CD4-positive, alpha-beta memory T cell (primary cell): ENCODE data around the gene UGT1A3. TPM values are rescaled to one million over a fixed set of nuclear protein-coding genes. Genes with fewer than 3 reads are reported as not detected.
A peak's percentile ranks its signal among the peaks of the same experiment; 100 is the strongest.

Source experiments
- CTCF ChIA-PET: fragments of 350-600 bp; sonication (Branson Sonifier 250); formaldehyde crosslinking; loops from one replicate; lab custom pipeline; 2021; ENCODE audit warnings: inconsistent platforms; ENCODE audit not compliant: partially characterized antibody; lab: Charles Lee
- POLR2A ChIA-PET: fragments of 350-600 bp; sonication (Branson Sonifier 250); formaldehyde crosslinking; loops from one replicate; lab custom pipeline; 2021; ENCODE audit not compliant: partially characterized antibody; lab: Charles Lee
- DNase-seq, 5 donors: peaks; one replicate each; pipeline versions ENCODE4 v3.0.0 to v3.0.0-alpha.2; 2020 to 2022; ENCODE audit warnings: mixed read lengths in 1 of 5
- H3K27ac ChIP-seq: one replicate; pipeline ENCODE4 v1.7.0; 2013; ENCODE audit warnings: low read depth, low read length
- H3K27me3 ChIP-seq: 2 replicates; pipeline ENCODE4 v1.7.0; 2013; ENCODE audit warnings: mild to moderate bottlenecking, low read length, moderate library complexity; ENCODE audit not compliant: insufficient read depth
- H3K36me3 ChIP-seq: 2 replicates; pipeline ENCODE4 v1.7.0; 2013; ENCODE audit warnings: mild to moderate bottlenecking, low read length, moderate library complexity; ENCODE audit not compliant: insufficient read depth
- H3K4me1 ChIP-seq: 2 replicates; pipeline ENCODE4 v1.7.0; 2013; ENCODE audit warnings: mild to moderate bottlenecking, low read length, moderate library complexity; ENCODE audit not compliant: insufficient read depth
- H3K4me3 ChIP-seq, 2 donors: one replicate each; pipeline ENCODE4 v1.7.0; 2013; ENCODE audit warnings: low read length in 2 of 2, mild to moderate bottlenecking in 1 of 2
- H3K9me3 ChIP-seq, 2 donors: one replicate each; pipeline ENCODE4 v1.7.0; 2013; ENCODE audit warnings: low read length in 2 of 2, control low read depth in 1 of 2; ENCODE audit not compliant: control insufficient read depth in 1 of 2
- H3K27ac Mint-ChIP-seq, 7 donors: one replicate each; pipeline ENCODE4 v1.8.0; 2020 to 2021; ENCODE audit warnings: mixed read lengths in 7 of 7, mild to moderate bottlenecking in 6 of 7, inconsistent platforms in 3 of 7, moderate library complexity in 3 of 7
- H3K27me3 Mint-ChIP-seq, 2 donors: one replicate each; pipeline ENCODE4 v1.8.0; 2020 to 2021; ENCODE audit warnings: mixed read lengths in 2 of 2
- H3K36me3 Mint-ChIP-seq, 2 donors: one replicate each; pipeline ENCODE4 v1.8.0; 2020 to 2021; ENCODE audit warnings: mixed read lengths in 2 of 2, inconsistent platforms in 1 of 2, mild to moderate bottlenecking in 1 of 2
- H3K4me1 Mint-ChIP-seq, 4 donors: one replicate each; pipeline ENCODE4 v1.8.0; 2020 to 2021; ENCODE audit warnings: mixed read lengths in 4 of 4, mild to moderate bottlenecking in 1 of 4
- H3K4me3 Mint-ChIP-seq, 8 donors: one replicate each; pipeline ENCODE4 v1.8.0; 2020 to 2021; ENCODE audit warnings: mixed read lengths in 8 of 8, mild to moderate bottlenecking in 7 of 8, moderate library complexity in 6 of 8, inconsistent platforms in 3 of 8
- H3K9me3 Mint-ChIP-seq, 8 donors: one replicate each; pipeline ENCODE4 v1.8.0; 2020 to 2021; ENCODE audit warnings: mixed read lengths in 8 of 8, mild to moderate bottlenecking in 5 of 8, inconsistent platforms in 3 of 8, moderate library complexity in 1 of 8
- intact Hi-C: fragments of 100-400 bp; cut with micrococcal nuclease; formaldehyde crosslinking; loops from one replicate; pipeline ENCODE4 v1.15.1; 2023
- polyA plus RNA-seq, 2 donors: library from polyadenylated mRNA; unstranded; fragments of 300-500 nt; fragmentation: Illumina TruSeq; gene quantifications; one replicate each; pipeline ENCODE4 v1.2.3, GENCODE V29; 2021
- total RNA-seq, 2 experiments: library from RNA; stranded (reverse); gene quantifications; one replicate each; pipeline ENCODE4 v1.2.3, GENCODE V29; 2021

The UGT1A3 gene
- total and polyA plus RNA-seq, 4 experiments from 2014 or later, result not detected

DNA sequence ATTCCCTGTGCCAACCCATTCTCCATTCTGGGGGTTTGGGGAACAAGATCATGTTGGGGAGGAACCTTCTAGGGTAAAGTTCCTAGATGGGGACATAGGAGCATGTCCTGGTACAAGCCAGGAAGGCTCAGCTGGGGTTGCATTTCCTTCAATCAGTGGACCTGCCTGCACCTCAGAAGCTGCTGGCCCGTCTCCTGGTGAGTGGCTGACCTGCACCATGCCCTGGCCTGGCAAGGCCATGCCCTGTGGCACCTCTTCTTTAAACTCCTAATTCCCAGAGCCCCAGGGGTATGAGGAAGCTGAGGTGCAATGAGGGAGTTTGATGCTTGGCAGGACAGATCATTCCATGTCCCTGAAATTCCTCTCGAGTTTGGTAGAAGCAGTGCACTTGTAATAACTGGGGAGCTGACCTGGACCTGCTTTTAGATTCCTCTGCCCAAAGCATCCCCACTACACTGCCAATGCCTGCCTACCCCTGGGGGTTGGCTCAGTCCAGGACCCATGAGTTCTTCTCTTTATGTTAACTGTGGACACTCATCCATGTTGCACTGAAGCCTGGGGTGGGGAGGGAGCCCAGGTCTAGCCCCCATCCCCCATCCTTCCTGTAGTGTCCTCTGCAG is 74.6 kb downstream of the UGT1A3 start:
- H3K9me3 Mint-ChIP-seq, result no peaks in the 10 kb centered on the region
- no peak overlapping the region for H3K27ac Mint-ChIP-seq
- Histone ChIP-seq H3K27ac (no peak overlapping the region), H3K9me3 (no peaks in the 10 kb centered on the region), H3K4me1 (no peaks in the 10 kb centered on the region), H3K4me3 (no peak overlapping the region), H3K36me3 (no peaks in the 10 kb centered on the region), H3K27me3 (no peaks in the 10 kb centered on the region)
- intact Hi-C loops, result no loop called here
- no peaks in the 10 kb centered on the region for H3K4me1 Mint-ChIP-seq
- H3K27me3 Mint-ChIP-seq, result peaks cover 8 to 17% of the 10 kb centered on the region in 2 donors
- ChIA-PET POLR2A (no interaction called here), CTCF (no interaction called here)
- H3K36me3 Mint-ChIP-seq, result no peaks in the 10 kb centered on the region
- no peak for DNase-seq
- H3K4me3 Mint-ChIP-seq, result no peak overlapping the region

DNA sequence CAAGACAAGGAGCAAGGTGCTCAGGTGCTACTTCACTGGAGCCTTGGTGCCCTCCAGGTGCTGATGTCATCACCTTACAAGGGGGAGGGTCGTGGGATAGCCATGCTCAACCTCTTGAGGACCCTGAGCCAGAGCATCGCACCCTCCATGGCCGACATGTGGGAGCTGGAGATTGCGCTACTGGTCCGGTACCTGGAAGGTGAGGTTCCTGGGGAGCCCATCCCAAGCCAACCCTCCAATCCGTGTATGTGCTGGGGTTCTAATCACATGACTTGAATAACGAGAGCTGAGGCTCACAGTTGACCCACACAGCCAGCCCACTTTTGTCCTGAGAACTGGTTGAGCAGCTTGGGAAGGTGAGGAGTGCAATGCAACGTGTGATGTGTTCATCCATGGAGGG is 75.2 kb downstream of the UGT1A3 start:
- Histone ChIP-seq H3K27me3 (no peaks in the 10 kb centered on the region), H3K36me3 (no peaks in the 10 kb centered on the region), H3K9me3 (no peaks in the 10 kb centered on the region), H3K27ac (no peak overlapping the region), H3K4me3 (no peak overlapping the region), H3K4me1 (no peaks in the 10 kb centered on the region)
- H3K36me3 Mint-ChIP-seq, result no peaks in the 10 kb centered on the region
- intact Hi-C loops, result no loop called here
- ChIA-PET CTCF (no interaction called here), POLR2A (no interaction called here)
- peak overlapping the region in 2 of 7 donors; percentile 6 to 63 for H3K27ac Mint-ChIP-seq
- no peaks in the 10 kb centered on the region for H3K4me1 Mint-ChIP-seq
- H3K27me3 Mint-ChIP-seq, result peaks cover 10 to 17% of the 10 kb centered on the region in 2 donors
- no peaks in the 10 kb centered on the region for H3K9me3 Mint-ChIP-seq
- H3K4me3 Mint-ChIP-seq, result no peak overlapping the region
- no peak for DNase-seq

DNA sequence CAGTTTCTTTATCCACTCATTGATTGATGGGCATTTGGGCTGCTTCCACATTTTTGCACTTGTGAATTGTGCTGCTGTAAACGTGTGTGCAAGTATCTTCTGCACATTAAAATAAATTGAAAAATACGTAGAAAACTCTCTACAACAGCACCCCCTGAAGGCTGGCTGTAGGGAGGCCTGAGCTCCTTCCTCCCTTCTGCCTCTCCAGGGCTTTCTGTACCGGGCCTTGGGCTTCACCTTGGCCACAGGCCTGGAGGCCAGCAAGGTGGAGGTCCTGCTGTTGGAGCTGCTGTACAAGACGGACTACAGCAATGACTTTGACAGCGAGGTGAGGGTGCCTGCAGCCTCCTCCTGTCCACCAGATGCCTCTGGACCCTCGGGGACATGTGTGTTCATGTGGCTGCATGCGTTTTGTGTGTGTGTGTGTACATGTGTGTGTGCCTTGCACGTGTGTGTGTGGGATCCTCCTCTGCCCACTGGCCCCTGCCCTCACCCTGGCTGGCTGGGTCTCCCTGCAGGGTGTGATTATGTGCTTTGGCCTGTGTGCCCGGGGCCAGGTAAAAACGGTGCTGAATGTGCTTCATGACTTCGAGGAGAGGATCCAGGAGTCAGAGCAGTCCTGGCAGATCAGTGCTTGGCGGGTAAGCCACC is 78.5 kb downstream of the UGT1A3 start:
- Histone ChIP-seq H3K4me1 (no peaks in the 10 kb centered on the region), H3K4me3 (no peak overlapping the region), H3K9me3 (no peaks in the 10 kb centered on the region), H3K27ac (no peak overlapping the region), H3K27me3 (no peaks in the 10 kb centered on the region), H3K36me3 (no peaks in the 10 kb centered on the region)
- Mint-ChIP-seq H3K27me3 (peaks cover 9 to 16% of the 10 kb centered on the region in 2 donors), H3K4me3 (no peak overlapping the region), H3K27ac (no peak overlapping the region), H3K4me1 (no peaks in the 10 kb centered on the region), H3K36me3 (no peaks in the 10 kb centered on the region), H3K9me3 (no peaks in the 10 kb centered on the region)
- POLR2A ChIA-PET, result no interaction called here
- no peak for DNase-seq
- intact Hi-C loops, result no loop called here
- CTCF ChIA-PET, result no interaction called here

DNA sequence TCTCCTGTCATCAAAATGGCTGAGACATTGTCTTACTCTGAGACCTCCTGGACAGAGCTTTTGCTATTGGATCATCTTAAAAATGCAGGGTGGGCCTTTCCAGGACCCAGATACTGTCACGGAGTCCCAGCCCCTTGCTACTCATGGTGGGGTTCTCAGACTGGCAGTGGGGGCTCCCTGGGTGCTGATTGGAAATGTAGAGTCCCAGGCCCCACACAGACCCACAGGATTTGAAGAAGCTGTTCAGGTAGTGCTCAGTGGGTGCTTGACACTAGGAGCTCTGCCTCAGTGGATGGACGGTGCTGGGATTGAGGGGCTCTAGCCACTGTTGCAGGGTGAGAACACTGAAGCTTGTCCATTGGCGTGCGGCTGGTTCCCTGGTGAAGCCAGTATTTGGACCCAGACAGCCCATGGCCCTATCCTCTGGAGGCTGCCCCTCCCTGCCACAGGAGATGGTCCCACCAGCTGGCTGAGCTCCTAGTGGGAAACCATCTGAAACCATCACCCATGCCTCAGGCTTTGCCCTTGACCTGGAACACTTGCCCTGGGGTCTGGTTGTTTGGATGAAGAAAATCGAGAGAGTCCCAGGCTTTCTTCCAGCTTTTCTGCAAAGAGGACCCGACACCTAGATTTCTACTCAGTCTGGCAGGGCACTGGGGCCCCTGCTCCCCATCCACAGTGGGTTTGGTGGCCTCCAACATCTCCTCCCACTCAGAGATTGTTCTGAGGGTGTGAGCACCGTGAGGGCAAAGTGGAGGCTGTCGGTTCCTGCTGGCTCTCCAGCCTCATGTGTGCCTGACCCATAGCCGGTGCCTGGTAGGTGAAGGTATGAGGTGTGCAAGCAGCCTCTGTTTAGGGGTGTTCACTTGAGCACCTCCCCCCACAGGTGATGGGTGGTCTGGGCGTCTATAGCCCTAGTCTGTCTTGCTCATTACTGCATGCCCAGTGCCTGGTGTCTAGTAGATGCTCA is 79.4 kb downstream of the UGT1A3 start:
- H3K27me3 ChIP-seq, result no peaks in the 10 kb centered on the region
- POLR2A ChIA-PET, result no interaction called here
- no peak overlapping the region for H3K27ac ChIP-seq
- H3K4me3 ChIP-seq, result no peak overlapping the region
- no peaks in the 10 kb centered on the region for H3K36me3 ChIP-seq
- H3K9me3 ChIP-seq, result no peaks in the 10 kb centered on the region
- Mint-ChIP-seq H3K4me1 (no peaks in the 10 kb centered on the region), H3K4me3 (no peak overlapping the region), H3K27ac (no peak overlapping the region), H3K27me3 (peaks cover 6 to 12% of the 10 kb centered on the region in 2 donors), H3K36me3 (no peaks in the 10 kb centered on the region), H3K9me3 (no peaks in the 10 kb centered on the region)
- H3K4me1 ChIP-seq, result no peaks in the 10 kb centered on the region
- no peak for DNase-seq
- CTCF ChIA-PET, result no interaction called here
- intact Hi-C loops, result no loop called here

- Mint-ChIP-seq H3K4me3 (no peak overlapping the region), H3K4me1 (no peaks in the 10 kb centered on the region), H3K9me3 (no peaks in the 10 kb centered on the region), H3K36me3 (no peaks in the 10 kb centered on the region), H3K27ac (no peak overlapping the region), H3K27me3 (peaks cover 6 to 9% of the 10 kb centered on the region in 2 donors)
- no peaks in the 10 kb centered on the region for H3K9me3 ChIP-seq
- no peaks in the 10 kb centered on the region for H3K4me1 ChIP-seq
- H3K4me3 ChIP-seq, result no peak overlapping the region
- CTCF ChIA-PET, result no interaction called here
- no peaks in the 10 kb centered on the region for H3K27me3 ChIP-seq
- no peak overlapping the region for H3K27ac ChIP-seq
- POLR2A ChIA-PET, result no interaction called here
- intact Hi-C loops, result no loop called here
- H3K36me3 ChIP-seq, result no peaks in the 10 kb centered on the region
- DNase-seq, result no peak
These were observed 81.5 kb downstream of the UGT1A3 start for GRCh38 chr2:233810385-233810784.

DNA sequence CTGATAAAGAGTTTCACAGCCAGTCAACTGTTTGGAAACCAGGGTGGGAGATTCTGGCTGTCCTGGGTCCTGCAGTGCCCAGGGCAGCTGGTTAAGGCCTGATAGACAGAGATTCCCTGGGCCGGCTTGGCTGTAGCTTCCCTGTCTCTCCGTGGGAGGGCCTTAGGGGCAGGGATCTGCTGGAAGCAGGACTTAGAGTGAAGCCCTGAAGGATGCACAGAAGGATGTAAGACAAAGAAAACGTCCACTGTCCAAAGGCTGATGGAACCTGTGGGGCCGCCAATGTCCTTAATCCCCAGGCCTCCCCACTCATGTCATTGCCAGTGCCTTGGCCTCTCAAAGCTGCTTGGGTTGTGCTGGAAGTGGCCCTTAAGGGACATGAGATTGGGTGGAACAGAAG is 82.2 kb downstream of the UGT1A3 start:
- intact Hi-C loops, result no loop called here

GRCh38 chr2:233811732-233812131 is 82.9 kb downstream of the UGT1A3 start:
- peaks cover 6 to 9% of the 10 kb centered on the region in 2 donors for H3K27me3 Mint-ChIP-seq
- CTCF ChIA-PET, result no interaction called here

More for the DNA sequence above, 82.2 kb downstream of the UGT1A3 start:
- DNase-seq, result no peak
- Mint-ChIP-seq H3K27me3 (peaks cover 6 to 9% of the 10 kb centered on the region in 2 donors), H3K36me3 (no peaks in the 10 kb centered on the region), H3K27ac (no peak overlapping the region), H3K4me3 (no peak overlapping the region), H3K9me3 (no peaks in the 10 kb centered on the region), H3K4me1 (no peaks in the 10 kb centered on the region)
- H3K36me3 ChIP-seq, result no peaks in the 10 kb centered on the region
- no peak overlapping the region for H3K27ac ChIP-seq
- CTCF ChIA-PET, result no interaction called here
- POLR2A ChIA-PET, result no interaction called here
- no peaks in the 10 kb centered on the region for H3K4me1 ChIP-seq
- no peak overlapping the region for H3K4me3 ChIP-seq
- no peaks in the 10 kb centered on the region for H3K27me3 ChIP-seq
- no peaks in the 10 kb centered on the region for H3K9me3 ChIP-seq

More at GRCh38 chr2:233811732-233812131, 82.9 kb downstream of the UGT1A3 start:
- no peaks in the 10 kb centered on the region for H3K9me3 ChIP-seq
- no peak for DNase-seq
- Mint-ChIP-seq H3K4me3 (no peak overlapping the region), H3K9me3 (no peaks in the 10 kb centered on the region), H3K27ac (no peak overlapping the region), H3K36me3 (no peaks in the 10 kb centered on the region), H3K4me1 (no peaks in the 10 kb centered on the region)
- H3K27ac ChIP-seq, result no peak overlapping the region
- POLR2A ChIA-PET, result no interaction called here
- no peaks in the 10 kb centered on the region for H3K36me3 ChIP-seq
- H3K4me3 ChIP-seq, result no peak overlapping the region
- H3K4me1 ChIP-seq, result no peaks in the 10 kb centered on the region
- H3K27me3 ChIP-seq, result no peaks in the 10 kb centered on the region
- intact Hi-C loops, result no loop called here
